ENCODE results near the gene UGT1A5.

Gene UGT1A5

DNA sequence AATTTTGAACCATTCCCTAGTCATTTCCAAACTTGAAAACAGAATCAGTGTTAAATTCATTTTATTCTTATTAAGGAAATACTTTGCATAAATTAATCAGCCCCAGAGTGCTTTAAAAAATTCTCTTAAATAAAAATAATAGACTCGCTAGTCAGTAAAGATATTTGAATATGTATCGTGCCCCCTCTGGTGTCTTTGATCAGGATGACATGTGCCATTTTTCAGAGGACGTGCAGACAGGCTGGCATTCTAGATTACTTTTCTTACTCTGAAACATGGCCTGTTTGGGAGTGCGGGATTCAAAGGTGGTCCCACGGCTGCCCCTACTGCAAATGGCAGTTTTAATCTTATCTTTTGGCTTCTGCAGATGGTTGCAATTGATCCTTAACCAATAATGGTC lies 59.9 kb downstream of the UGT1A5 start:
- no peaks in the 10 kb centered on the region for H3K36me3 ChIP-seq
- no peak overlapping the region for H3K4me3 ChIP-seq (ENCODE audit: low read depth, low read length)
- DNase-seq: no peak
- no peaks in the 10 kb centered on the region for H3K27me3 ChIP-seq (ENCODE audit: insufficient read depth, low read depth, severe bottlenecking)
- peaks cover 2% of the 10 kb centered on the region for H3K9me3 ChIP-seq (ENCODE audit: severe bottlenecking)
- TF ChIP-seq, protein P1, sequence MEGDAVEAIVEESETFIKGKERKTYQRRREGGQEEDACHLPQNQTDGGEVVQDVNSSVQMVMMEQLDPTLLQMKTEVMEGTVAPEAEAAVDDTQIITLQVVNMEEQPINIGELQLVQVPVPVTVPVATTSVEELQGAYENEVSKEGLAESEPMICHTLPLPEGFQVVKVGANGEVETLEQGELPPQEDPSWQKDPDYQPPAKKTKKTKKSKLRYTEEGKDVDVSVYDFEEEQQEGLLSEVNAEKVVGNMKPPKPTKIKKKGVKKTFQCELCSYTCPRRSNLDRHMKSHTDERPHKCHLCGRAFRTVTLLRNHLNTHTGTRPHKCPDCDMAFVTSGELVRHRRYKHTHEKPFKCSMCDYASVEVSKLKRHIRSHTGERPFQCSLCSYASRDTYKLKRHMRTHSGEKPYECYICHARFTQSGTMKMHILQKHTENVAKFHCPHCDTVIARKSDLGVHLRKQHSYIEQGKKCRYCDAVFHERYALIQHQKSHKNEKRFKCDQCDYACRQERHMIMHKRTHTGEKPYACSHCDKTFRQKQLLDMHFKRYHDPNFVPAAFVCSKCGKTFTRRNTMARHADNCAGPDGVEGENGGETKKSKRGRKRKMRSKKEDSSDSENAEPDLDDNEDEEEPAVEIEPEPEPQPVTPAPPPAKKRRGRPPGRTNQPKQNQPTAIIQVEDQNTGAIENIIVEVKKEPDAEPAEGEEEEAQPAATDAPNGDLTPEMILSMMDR (IDR thresholded peaks at IDR 0.05; ENCODE audit: low read depth, low read length): no peak
- H3K27ac ChIP-seq: no peak overlapping the region

DNA sequence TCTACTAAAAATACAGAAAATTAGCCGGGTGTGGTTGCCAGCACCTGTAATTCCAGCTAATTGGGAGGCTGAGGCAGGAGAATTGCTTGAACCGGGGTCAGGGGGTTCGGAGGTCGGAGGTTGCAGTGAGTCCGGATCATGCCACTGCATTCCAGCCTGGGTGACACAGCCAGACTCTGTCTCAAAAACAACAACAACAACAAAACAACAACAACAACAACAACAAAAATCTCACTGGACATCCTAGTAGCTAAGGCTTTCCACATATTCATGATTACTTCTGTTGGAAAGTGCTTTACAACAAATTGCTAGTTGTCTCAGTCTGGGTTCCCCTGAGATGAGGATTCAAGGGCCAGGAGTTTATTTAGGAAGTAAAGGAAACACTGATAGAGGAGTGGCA lies 61.1 kb downstream of the UGT1A5 start:
- TF ChIP-seq, protein P1 (IDR thresholded peaks at IDR 0.05; ENCODE audit: low read depth, low read length): no peak
- H3K4me3 ChIP-seq (ENCODE audit: low read depth, low read length): no peak overlapping the region
- no peak overlapping the region for H3K27ac ChIP-seq
- DNase-seq: no peak
- peaks cover 2% of the 10 kb centered on the region for H3K9me3 ChIP-seq (ENCODE audit: severe bottlenecking)
- H3K36me3 ChIP-seq: no peaks in the 10 kb centered on the region
- no peaks in the 10 kb centered on the region for H3K27me3 ChIP-seq (ENCODE audit: insufficient read depth, low read depth, severe bottlenecking)

DNA sequence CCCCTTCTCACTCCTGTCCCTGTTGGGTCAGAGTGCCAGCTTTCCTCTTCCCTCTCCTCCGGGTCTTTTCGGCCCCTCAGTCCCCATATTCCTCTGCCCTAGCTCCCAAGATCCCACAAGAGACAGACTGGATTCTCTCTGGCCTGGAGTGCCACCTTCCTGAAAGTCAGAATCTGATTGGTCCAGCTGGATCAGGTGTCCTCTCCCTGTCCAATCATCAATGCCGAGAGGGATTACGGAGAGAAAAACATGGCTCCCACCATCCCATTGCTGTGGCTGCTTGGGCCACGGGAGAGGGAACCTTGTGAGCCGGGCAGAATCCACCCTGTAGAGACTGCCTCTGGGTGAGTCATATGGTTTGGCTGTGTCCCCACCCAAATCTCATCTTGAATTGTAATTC lies 62.7 kb downstream of the UGT1A5 start:
- Histone ChIP-seq H3K36me3 (no peaks in the 10 kb centered on the region), H3K9me3 (ENCODE audit: severe bottlenecking) (peaks cover 2% of the 10 kb centered on the region), H3K27ac (no peak overlapping the region), H3K4me3 (ENCODE audit: low read depth, low read length) (no peak overlapping the region), H3K27me3 (ENCODE audit: insufficient read depth, low read depth, severe bottlenecking) (no peaks in the 10 kb centered on the region)
- TF ChIP-seq, protein P1 (IDR thresholded peaks at IDR 0.05; ENCODE audit: low read depth, low read length): no peak
- DNase-seq: no peak

DNA sequence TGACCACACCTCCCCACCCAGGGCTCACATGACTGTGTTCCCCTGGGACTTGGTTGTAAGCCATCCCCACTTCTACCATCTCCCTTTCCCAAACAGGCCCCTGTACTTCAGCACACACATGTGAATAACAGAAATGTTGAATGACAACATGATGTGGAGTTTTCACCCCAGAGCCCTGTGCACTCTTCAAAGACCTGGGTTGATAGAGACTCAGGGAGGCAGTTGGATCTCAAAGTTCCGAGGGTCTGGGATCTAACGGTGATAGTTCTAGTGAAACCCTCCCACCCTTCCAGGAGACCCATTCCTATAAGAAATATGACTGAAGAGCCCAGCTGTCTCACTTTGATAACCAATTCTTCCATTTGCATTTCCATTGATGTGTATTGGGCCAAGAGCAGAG lies 65.3 kb downstream of the UGT1A5 start, which contains the start of gene MROH2A:
Gene MROH2A, plus strand, starts transcription at position 301 of the 400 bp plus-strand sequence. CDS start 1,029 bp downstream, outside the sequence.
- no peak within 1 kb of the TSS for H3K27ac ChIP-seq
- no peak for DNase-seq
- H3K27me3 ChIP-seq (ENCODE audit: insufficient read depth, low read depth, severe bottlenecking): no peaks in the 10 kb centered on the region
- H3K4me3 ChIP-seq (ENCODE audit: low read depth, low read length): no peak within 1 kb of the TSS
- H3K36me3 ChIP-seq: no peaks in the 10 kb centered on the region
- peaks cover 2% of the 10 kb centered on the region for H3K9me3 ChIP-seq (ENCODE audit: severe bottlenecking)
- TF ChIP-seq, protein P1 (IDR thresholded peaks at IDR 0.05; ENCODE audit: low read depth, low read length): no peak

DNA sequence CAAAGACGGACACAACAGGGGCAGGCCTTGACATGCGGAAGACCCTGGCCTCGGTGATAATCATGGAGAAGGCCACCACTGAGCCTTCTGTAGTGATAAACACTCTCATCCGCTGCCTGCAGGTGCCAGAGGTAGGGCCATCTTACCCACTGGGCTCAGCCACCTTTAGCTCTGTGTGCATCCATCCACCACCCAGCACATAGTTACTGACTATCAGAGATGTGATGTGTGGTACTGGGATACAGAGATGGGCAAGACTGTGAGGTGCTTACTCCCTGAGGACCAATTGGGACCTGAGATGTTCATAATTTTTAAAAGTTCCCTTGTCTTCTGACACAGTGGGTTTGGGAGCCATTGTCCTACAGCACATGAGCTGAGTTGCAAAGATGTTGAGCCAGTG lies 67.0 kb downstream of the UGT1A5 start:
- Histone ChIP-seq H3K4me3 (ENCODE audit: low read depth, low read length) (no peak overlapping the region), H3K36me3 (no peaks in the 10 kb centered on the region), H3K27me3 (ENCODE audit: insufficient read depth, low read depth, severe bottlenecking) (no peaks in the 10 kb centered on the region), H3K27ac (no peak overlapping the region), H3K9me3 (ENCODE audit: severe bottlenecking) (peaks cover 2% of the 10 kb centered on the region)
- DNase-seq: no peak
- TF ChIP-seq, protein P1 (IDR thresholded peaks at IDR 0.05; ENCODE audit: low read depth, low read length): no peak

DNA sequence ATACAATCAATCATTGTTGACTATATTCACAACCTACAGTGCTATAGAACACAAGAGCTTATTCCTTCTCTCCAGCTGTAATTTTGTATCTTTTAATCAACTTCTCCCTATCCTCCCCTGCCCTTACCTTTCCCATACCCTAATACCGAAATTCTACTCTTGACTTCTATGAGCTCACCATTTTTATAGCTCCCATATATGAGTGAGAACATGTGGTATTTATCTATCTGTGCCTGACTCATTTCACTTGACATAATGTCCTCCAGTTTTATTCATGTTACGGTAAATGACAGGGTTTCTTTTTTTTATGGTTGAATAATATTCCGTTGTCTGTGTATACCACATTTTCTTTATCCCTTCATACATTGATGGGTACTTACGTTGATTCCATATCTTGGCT lies 68.1 kb downstream of the UGT1A5 start:
- DNase-seq: no peak
- Histone ChIP-seq H3K4me3 (ENCODE audit: low read depth, low read length) (no peak overlapping the region), H3K36me3 (no peaks in the 10 kb centered on the region), H3K9me3 (ENCODE audit: severe bottlenecking) (peaks cover 2% of the 10 kb centered on the region), H3K27ac (no peak overlapping the region), H3K27me3 (ENCODE audit: insufficient read depth, low read depth, severe bottlenecking) (no peaks in the 10 kb centered on the region)
- TF ChIP-seq, protein P1 (IDR thresholded peaks at IDR 0.05; ENCODE audit: low read depth, low read length): no peak

Measured in WERI-Rb-1 (cell line).